Measurements from ENCODE around the gene LRMDA. TPM values are rescaled to one million over a fixed set of nuclear protein-coding genes. Genes with fewer than 3 reads are reported as not detected.

The LRMDA gene
- total and polyA plus RNA-seq, 10 of the 15 experiments (the other 5 are each of a cell fraction or from before 2014, with no cell fraction given): 0.07 to 0.54 (median 0.29) TPM; not detected in 4

DNA sequence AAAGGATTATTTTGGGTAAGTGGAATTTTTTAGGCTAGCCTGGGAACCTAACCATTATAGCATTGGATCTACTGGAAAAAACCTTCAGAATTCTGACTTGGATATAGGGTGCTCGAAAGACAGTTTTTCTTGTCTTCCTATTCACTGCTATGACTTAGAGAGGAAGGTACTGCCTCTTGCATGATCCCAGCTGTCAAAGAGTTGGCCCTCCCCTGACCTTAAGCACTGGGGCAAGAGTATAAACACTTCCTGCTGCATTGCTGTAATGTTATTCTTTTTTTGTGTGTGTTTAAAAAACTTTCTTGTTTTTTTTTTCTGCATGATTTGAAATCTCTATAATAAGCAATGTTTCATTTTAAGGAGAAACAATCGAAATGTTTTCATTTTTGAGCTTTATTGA is 113.0 kb downstream of the LRMDA start:
- WGBS (ENCODE audit: insufficient coverage, insufficient replicate concordance, low lambda C conversion rate, missing lambda C conversion rate): 23% methylated on average over 2 of the region's 2 CpGs
- no peak overlapping the region for H3K4me3 ChIP-seq
- FAIRE-seq: no peak
- H3K36me3 ChIP-seq (ENCODE audit: control insufficient read depth in 2 of 2, insufficient read depth in 2 of 2, low read length in 1 of 2): no peaks in the 10 kb centered on the region
- H3K9me3 ChIP-seq (replicated peaks; ENCODE audit: control insufficient read depth, insufficient read depth, low read length): no peaks in the 10 kb centered on the region
- ChIA-PET POLR2A (no interaction called here), RAD21 (ENCODE audit: unreplicated experiment) (interaction anchor here (0.6 to 2.7 kb wide), 4 partner anchors 25 to 67 kb away, joined by 3 to 6 read pairs (median 4); no protein-coding TSS in a partner anchor), SMC1A (ENCODE audit: uncharacterized antibody, unreplicated experiment) (interaction anchor here (0.9 to 4.9 kb wide), 12 partner anchors 9 to 107 kb away, joined by 3 to 30 read pairs (median 4); no protein-coding TSS in a partner anchor), CTCF (interaction anchor here (1.1 to 3.0 kb wide), 2 partner anchors 20 to 69 kb away, joined by 3 to 13 read pairs; no protein-coding TSS in a partner anchor)
- ATAC-seq: no peak
- H2AFZ ChIP-seq (ENCODE audit: control insufficient read depth, low read depth, low read length): no peak overlapping the region
- H3K4me1 ChIP-seq (ENCODE audit: control insufficient read depth, insufficient read depth, low read length): no peaks in the 10 kb centered on the region; the same call in 1 of the 2 replicates
- no TSS peak for BruUV-seq (replicated peaks)
- no peak for DNase-seq (ENCODE audit: low read depth, low spot score)
- H3K4me2 ChIP-seq (ENCODE audit: control insufficient read depth, insufficient read depth): no peak overlapping the region
- in situ Hi-C loops (cut with MboI): no loop called here
- H3K79me2 ChIP-seq (ENCODE audit: control insufficient read depth, insufficient read depth, low read length): no peaks in the 10 kb centered on the region
- H3K27me3 ChIP-seq (replicated peaks in 1 of 2; ENCODE audit: control insufficient read depth in 2 of 2, insufficient read depth in 2 of 2, low read length in 1 of 2): no peaks in the 10 kb centered on the region; a peak in 1 of 4 replicates
- H3K9ac ChIP-seq (ENCODE audit: control insufficient read depth, insufficient read depth, low read length): no peak overlapping the region
- no peak overlapping the region for H3K27ac ChIP-seq (ENCODE audit: control insufficient read depth, insufficient read depth)
- intact Hi-C loops (cut with micrococcal nuclease; ENCODE audit: unreplicated experiment): loop anchor here (5.0 kb wide), 1 partner anchor 142 kb away; the partner anchor contains the start of gene ZNF503
- H4K20me1 ChIP-seq (ENCODE audit: control insufficient read depth, insufficient read depth): no peaks in the 10 kb centered on the region
- TF ChIP-seq NFXL1 (IDR thresholded peaks at IDR 0.05; ENCODE audit: borderline replicate concordance) (no peak), FOS (IDR thresholded peaks at IDR 0.05; ENCODE audit: borderline replicate concordance, extremely low read depth, insufficient read length) (no peak), EED (IDR thresholded peaks at IDR 0.05; ENCODE audit: low read depth) (no peak), CEBPB (IDR thresholded peaks at IDR 0.05; ENCODE audit: borderline replicate concordance in 1 of 2, low read depth in 2 of 2, low read length in 2 of 2) (no peak), MTA3 (IDR thresholded peaks at IDR 0.05; ENCODE audit: borderline replicate concordance, low read length) (no peak), SMAD5 (IDR thresholded peaks at IDR 0.05; ENCODE audit: low read depth) (no peak), ATF7 (IDR thresholded peaks at IDR 0.05; ENCODE audit: low read depth) (no peak), CHD4 (IDR thresholded peaks at IDR 0.05) (no peak), MEF2B (IDR thresholded peaks at IDR 0.05; ENCODE audit: partially characterized antibody, poor library complexity, severe bottlenecking) (no peak), POLR2AphosphoS5 (IDR thresholded peaks at IDR 0.05; ENCODE audit: low read length) (no peak), SPI1 (IDR thresholded peaks at IDR 0.05; ENCODE audit: borderline replicate concordance, insufficient read depth, low read depth, low read length) (no peak)
- TF ChIP-seq, protein P1, sequence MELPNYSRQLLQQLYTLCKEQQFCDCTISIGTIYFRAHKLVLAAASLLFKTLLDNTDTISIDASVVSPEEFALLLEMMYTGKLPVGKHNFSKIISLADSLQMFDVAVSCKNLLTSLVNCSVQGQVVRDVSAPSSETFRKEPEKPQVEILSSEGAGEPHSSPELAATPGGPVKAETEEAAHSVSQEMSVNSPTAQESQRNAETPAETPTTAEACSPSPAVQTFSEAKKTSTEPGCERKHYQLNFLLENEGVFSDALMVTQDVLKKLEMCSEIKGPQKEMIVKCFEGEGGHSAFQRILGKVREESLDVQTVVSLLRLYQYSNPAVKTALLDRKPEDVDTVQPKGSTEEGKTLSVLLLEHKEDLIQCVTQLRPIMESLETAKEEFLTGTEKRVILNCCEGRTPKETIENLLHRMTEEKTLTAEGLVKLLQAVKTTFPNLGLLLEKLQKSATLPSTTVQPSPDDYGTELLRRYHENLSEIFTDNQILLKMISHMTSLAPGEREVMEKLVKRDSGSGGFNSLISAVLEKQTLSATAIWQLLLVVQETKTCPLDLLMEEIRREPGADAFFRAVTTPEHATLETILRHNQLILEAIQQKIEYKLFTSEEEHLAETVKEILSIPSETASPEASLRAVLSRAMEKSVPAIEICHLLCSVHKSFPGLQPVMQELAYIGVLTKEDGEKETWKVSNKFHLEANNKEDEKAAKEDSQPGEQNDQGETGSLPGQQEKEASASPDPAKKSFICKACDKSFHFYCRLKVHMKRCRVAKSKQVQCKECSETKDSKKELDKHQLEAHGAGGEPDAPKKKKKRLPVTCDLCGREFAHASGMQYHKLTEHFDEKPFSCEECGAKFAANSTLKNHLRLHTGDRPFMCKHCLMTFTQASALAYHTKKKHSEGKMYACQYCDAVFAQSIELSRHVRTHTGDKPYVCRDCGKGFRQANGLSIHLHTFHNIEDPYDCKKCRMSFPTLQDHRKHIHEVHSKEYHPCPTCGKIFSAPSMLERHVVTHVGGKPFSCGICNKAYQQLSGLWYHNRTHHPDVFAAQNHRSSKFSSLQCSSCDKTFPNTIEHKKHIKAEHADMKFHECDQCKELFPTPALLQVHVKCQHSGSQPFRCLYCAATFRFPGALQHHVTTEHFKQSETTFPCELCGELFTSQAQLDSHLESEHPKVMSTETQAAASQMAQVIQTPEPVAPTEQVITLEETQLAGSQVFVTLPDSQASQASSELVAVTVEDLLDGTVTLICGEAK (IDR thresholded peaks at IDR 0.05; ENCODE audit: borderline replicate concordance): no peak
- TF ChIP-seq, protein P2, sequence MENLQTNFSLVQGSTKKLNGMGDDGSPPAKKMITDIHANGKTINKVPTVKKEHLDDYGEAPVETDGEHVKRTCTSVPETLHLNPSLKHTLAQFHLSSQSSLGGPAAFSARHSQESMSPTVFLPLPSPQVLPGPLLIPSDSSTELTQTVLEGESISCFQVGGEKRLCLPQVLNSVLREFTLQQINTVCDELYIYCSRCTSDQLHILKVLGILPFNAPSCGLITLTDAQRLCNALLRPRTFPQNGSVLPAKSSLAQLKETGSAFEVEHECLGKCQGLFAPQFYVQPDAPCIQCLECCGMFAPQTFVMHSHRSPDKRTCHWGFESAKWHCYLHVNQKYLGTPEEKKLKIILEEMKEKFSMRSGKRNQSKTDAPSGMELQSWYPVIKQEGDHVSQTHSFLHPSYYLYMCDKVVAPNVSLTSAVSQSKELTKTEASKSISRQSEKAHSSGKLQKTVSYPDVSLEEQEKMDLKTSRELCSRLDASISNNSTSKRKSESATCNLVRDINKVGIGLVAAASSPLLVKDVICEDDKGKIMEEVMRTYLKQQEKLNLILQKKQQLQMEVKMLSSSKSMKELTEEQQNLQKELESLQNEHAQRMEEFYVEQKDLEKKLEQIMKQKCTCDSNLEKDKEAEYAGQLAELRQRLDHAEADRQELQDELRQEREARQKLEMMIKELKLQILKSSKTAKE (IDR thresholded peaks at IDR 0.05; ENCODE audit: low read depth, poor library complexity, severe bottlenecking): no peak
- TF ChIP-seq, protein P3, sequence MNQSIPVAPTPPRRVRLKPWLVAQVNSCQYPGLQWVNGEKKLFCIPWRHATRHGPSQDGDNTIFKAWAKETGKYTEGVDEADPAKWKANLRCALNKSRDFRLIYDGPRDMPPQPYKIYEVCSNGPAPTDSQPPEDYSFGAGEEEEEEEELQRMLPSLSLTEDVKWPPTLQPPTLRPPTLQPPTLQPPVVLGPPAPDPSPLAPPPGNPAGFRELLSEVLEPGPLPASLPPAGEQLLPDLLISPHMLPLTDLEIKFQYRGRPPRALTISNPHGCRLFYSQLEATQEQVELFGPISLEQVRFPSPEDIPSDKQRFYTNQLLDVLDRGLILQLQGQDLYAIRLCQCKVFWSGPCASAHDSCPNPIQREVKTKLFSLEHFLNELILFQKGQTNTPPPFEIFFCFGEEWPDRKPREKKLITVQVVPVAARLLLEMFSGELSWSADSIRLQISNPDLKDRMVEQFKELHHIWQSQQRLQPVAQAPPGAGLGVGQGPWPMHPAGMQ (IDR thresholded peaks at IDR 0.05; ENCODE audit: borderline replicate concordance): no peak
- TF ChIP-seq, protein P4, sequence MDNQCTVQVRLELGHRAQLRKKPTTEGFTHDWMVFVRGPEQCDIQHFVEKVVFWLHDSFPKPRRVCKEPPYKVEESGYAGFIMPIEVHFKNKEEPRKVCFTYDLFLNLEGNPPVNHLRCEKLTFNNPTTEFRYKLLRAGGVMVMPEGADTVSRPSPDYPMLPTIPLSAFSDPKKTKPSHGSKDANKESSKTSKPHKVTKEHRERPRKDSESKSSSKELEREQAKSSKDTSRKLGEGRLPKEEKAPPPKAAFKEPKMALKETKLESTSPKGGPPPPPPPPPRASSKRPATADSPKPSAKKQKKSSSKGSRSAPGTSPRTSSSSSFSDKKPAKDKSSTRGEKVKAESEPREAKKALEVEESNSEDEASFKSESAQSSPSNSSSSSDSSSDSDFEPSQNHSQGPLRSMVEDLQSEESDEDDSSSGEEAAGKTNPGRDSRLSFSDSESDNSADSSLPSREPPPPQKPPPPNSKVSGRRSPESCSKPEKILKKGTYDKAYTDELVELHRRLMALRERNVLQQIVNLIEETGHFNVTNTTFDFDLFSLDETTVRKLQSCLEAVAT (IDR thresholded peaks at IDR 0.05): no peak

Data from GM12878 (cell line).